H1 (cell line): Measurements from ENCODE around the gene OXLD1. TPM values are rescaled to one million over a fixed set of nuclear protein-coding genes. Genes with fewer than 3 reads are reported as not detected.

Experiments used
- BCL11A ChIP-seq, 2 experiments: IDR thresholded peaks; one replicate each; pipeline ENCODE4 v1.6.1; 2011; ENCODE audit warnings: low read depth in 2 of 2, low read length in 2 of 2, mild to moderate bottlenecking in 2 of 2
- CBX5 ChIP-seq: fragments of 300-800, 300-1000 bp; sonication (generic); IDR thresholded peaks from 2 replicates; pipeline ENCODE4 v1.7.1; 2016; ENCODE audit warnings: antibody characterized with exemption, low read length, low read depth
- CHD2 ChIP-seq: IDR thresholded peaks from 2 replicates; pipeline ENCODE4 v1.6.1; 2012; ENCODE audit warnings: low read length, improper control_type of control experiment
- EGR1 ChIP-seq: IDR thresholded peaks from 2 replicates; pipeline ENCODE4 v1.6.1; 2011; ENCODE audit warnings: low read depth, low read length, borderline replicate concordance
- EZH2 ChIP-seq: fragments of 200-600 bp; sonication (generic); IDR thresholded peaks from 2 replicates; pipeline ENCODE4 v1.7.1; 2012; ENCODE audit warnings: low read depth, mild to moderate bottlenecking, moderate library complexity, low read length, inconsistent platforms; ENCODE audit not compliant: severe bottlenecking
- JUND ChIP-seq: IDR thresholded peaks from 2 replicates; pipeline ENCODE4 v1.6.1; 2011; ENCODE audit warnings: mild to moderate bottlenecking, improper control_type of control experiment, low read length
- KDM1A ChIP-seq: fragments of 200-600, 300-600 bp; sonication (generic); IDR thresholded peaks from 2 replicates; pipeline ENCODE4 v1.7.1; 2016; ENCODE audit warnings: mild to moderate bottlenecking, low read length, borderline replicate concordance
- NRF1 ChIP-seq: IDR thresholded peaks from 2 replicates; pipeline ENCODE4 v1.6.1; 2011; ENCODE audit warnings: mild to moderate bottlenecking, low read depth, low read length, improper control_type of control experiment
- RAD21 ChIP-seq, 2 experiments: IDR thresholded peaks in 1 of 2; conservative IDR thresholded peaks in 1 of 2; 2 replicates each; pipeline ENCODE4 v1.6.1; 2011; ENCODE audit warnings: low read depth in 2 of 2, low read length in 2 of 2, improper control_type of control experiment in 1 of 2, inconsistent platforms in 1 of 2, mild to moderate bottlenecking in 1 of 2, moderate library complexity in 1 of 2
- SP1 ChIP-seq: IDR thresholded peaks from 2 replicates; pipeline ENCODE4 v1.6.1; 2011; ENCODE audit warnings: low read depth, low read length
- SP2 ChIP-seq: IDR thresholded peaks from 2 replicates; pipeline ENCODE4 v1.6.1; 2012; ENCODE audit warnings: mild to moderate bottlenecking, low read length, inconsistent platforms
- SP4 ChIP-seq: IDR thresholded peaks from 2 replicates; pipeline ENCODE4 v1.6.1; 2012; ENCODE audit warnings: low read length, inconsistent platforms
- TCF12 ChIP-seq: IDR thresholded peaks from 2 replicates; pipeline ENCODE4 v1.6.1; 2011; ENCODE audit warnings: low read depth, mild to moderate bottlenecking, low read length
- ZNF274 ChIP-seq: IDR thresholded peaks from 2 replicates; pipeline ENCODE4 v1.7.0; 2012; ENCODE audit warnings: low read length, borderline replicate concordance; ENCODE audit errors: extremely low read depth
- polyA plus RNA-seq, 7 experiments: library from polyadenylated mRNA; depleted of rRNA in 3 of 7; stranded (reverse) in 5 of 7; unstranded in 2 of 7; fragments of >200 nt in 5 of 7; fragments of 200-250 nt in 2 of 7; gene quantifications; 1 replicate in 5 of 7; 2 replicates in 1 of 7; 4 replicates in 1 of 7; pipeline versions ENCODE4 v1.2.1 to v1.2.3, GENCODE V29; 2011 to 2013; ENCODE audit warnings: missing spikeins in 2 of 7, mixed read lengths in 2 of 7
- total RNA-seq: library from RNA; stranded (reverse); fragmentation: NEBNext Ultra II Directional; extraction: Animal tissue kit (Norgen Biotek cat#: 25700); gene quantifications from 2 replicates; pipeline ENCODE4 v1.2.1, GENCODE V29; 2021

The OXLD1 gene
- total and polyA plus RNA-seq, 2 of the 8 experiments (the other 6 are each of a cell fraction or from before 2014, with no cell fraction given), result 41.5 to 61.9 TPM

DNA sequence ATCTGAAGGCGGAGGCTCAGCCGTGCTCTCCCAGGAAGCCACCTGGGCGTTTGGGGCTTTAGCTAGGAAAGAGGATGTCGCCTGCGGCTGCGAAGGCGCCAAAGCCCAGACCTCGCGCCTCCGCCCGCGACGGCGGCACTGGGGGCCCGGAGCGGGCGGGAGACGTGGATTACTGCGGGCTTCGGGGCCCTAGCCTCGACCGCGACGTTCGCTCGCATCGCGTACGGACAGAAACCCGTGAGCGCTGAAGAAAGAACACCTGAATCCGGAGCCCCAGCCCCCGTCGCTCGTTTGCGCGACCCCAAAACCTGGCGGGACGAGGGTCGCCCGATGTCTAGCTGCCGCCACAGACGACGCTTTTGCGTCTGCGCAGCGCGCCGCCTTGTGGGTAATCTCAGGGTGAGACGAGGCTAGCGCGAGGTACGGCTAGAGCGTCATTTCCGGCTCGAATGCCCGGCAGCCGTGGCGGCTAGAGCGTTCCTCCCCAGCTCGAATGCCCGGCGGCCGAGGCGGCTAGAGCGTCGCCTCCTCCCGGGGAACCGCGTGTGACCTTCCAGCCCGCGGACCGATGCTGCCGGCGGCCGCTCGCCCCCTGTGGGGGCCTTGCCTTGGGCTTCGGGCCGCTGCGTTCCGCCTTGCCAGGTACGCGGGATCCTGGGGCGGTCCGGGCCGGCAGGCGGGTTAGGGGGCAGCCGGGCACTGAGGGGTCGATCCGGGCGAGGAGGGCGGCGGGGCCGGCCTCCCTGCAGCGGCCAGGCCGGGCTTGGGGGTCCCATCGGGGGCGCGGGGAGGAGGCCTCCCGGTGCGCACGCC, 36.7 kb upstream of the OXLD1 start, which contains the start of gene MRPL12 (continued):
- peak; percentile 62 for TF ChIP-seq NRF1
- no peak for TF ChIP-seq EZH2
- TF ChIP-seq KDM1A, result no peak
- TF ChIP-seq SP2, result peak; percentile 96
- peak; percentile 76 for TF ChIP-seq EGR1
- TF ChIP-seq TCF12, result no peak
- TF ChIP-seq CBX5, result no peak
- no peak; the same call in 1 of the 2 replicates for TF ChIP-seq JUND
- no peak for TF ChIP-seq BCL11A (IDR thresholded peaks at IDR 0.05; ENCODE audit: low read depth in 2 of 2, low read length in 2 of 2)
- TF ChIP-seq SP4, result peak; percentile 24; the same call in 1 of the 2 replicates
- TF ChIP-seq RAD21 (IDR thresholded peaks at IDR 0.05 in 1 of 2, conservative IDR thresholded peaks at IDR 0.05 in 1 of 2; ENCODE audit: low read depth in 2 of 2, low read length in 2 of 2), result no peak
- TF ChIP-seq CHD2, result peak; percentile 93
- TF ChIP-seq SP1, result no peak
- no peak for TF ChIP-seq ZNF274
- TF ChIP-seq, all 59 proteins: peak for 24
